Measurements from ENCODE around the gene HDAC7. TPM values are rescaled to one million over a fixed set of nuclear protein-coding genes. Genes with fewer than 3 reads are reported as not detected.

The HDAC7 gene
- total RNA-seq, 2 donors from 2014 or later, result 146 to 154 TPM

GRCh38 chr12:47755655-47756562 is 63.8 kb downstream of the HDAC7 start:
- H3K4me3 Mint-ChIP-seq, result no peak overlapping the region

GRCh38 chr12:47754881-47755280 is 64.8 kb downstream of the HDAC7 start:
- H3K36me3 ChIP-seq (ENCODE audit: control insufficient read depth, insufficient read depth, low read length), result no peaks in the 10 kb centered on the region
- H3K27me3 ChIP-seq (ENCODE audit: control insufficient read depth, insufficient read depth, low read length, poor library complexity, severe bottlenecking), result no peaks in the 10 kb centered on the region
- TF ChIP-seq, protein P1, sequence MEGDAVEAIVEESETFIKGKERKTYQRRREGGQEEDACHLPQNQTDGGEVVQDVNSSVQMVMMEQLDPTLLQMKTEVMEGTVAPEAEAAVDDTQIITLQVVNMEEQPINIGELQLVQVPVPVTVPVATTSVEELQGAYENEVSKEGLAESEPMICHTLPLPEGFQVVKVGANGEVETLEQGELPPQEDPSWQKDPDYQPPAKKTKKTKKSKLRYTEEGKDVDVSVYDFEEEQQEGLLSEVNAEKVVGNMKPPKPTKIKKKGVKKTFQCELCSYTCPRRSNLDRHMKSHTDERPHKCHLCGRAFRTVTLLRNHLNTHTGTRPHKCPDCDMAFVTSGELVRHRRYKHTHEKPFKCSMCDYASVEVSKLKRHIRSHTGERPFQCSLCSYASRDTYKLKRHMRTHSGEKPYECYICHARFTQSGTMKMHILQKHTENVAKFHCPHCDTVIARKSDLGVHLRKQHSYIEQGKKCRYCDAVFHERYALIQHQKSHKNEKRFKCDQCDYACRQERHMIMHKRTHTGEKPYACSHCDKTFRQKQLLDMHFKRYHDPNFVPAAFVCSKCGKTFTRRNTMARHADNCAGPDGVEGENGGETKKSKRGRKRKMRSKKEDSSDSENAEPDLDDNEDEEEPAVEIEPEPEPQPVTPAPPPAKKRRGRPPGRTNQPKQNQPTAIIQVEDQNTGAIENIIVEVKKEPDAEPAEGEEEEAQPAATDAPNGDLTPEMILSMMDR (conservative IDR thresholded peaks at IDR 0.05), result no peak
- H3K9me3 ChIP-seq (ENCODE audit: control insufficient read depth, low read length), result no peaks in the 10 kb centered on the region
- peaks cover 6% of the 10 kb centered on the region for H3K36me3 Mint-ChIP-seq (ENCODE audit: low read depth)
- peaks cover 8% of the 10 kb centered on the region for H3K4me1 ChIP-seq (ENCODE audit: control insufficient read depth, insufficient read depth, low read length)
- H3K27me3 Mint-ChIP-seq (ENCODE audit: insufficient read depth), result no peaks in the 10 kb centered on the region
- H3K4me1 Mint-ChIP-seq, result peaks cover 52% of the 10 kb centered on the region
- 89 to 98% methylated on average over 2 to 3 of the region's 3 CpGs for WGBS, 2 experiments (ENCODE audit: insufficient coverage in 1 of 2, insufficient read length in 1 of 2)
- H3K9me3 Mint-ChIP-seq, result no peaks in the 10 kb centered on the region
- DNase-seq, result peak; percentile 68
- H3K27ac ChIP-seq (ENCODE audit: low read depth, low read length), result no peak overlapping the region
- H3K4me3 Mint-ChIP-seq, result no peak overlapping the region
- H3K9ac ChIP-seq (ENCODE audit: extremely low read depth, low read length, poor library complexity, severe bottlenecking), result no peak overlapping the region
- no peak overlapping the region for H3K27ac Mint-ChIP-seq
- H3K4me3 ChIP-seq (ENCODE audit: low read length), result no peak overlapping the region

More at GRCh38 chr12:47755655-47756562, 63.8 kb downstream of the HDAC7 start:
- peaks cover 52% of the 10 kb centered on the region for H3K4me1 Mint-ChIP-seq
- Histone ChIP-seq H3K4me1 (ENCODE audit: control insufficient read depth, insufficient read depth, low read length) (peaks cover 8% of the 10 kb centered on the region), H3K9ac (ENCODE audit: extremely low read depth, low read length, poor library complexity, severe bottlenecking) (no peak overlapping the region), H3K27ac (ENCODE audit: low read depth, low read length) (no peak overlapping the region), H3K27me3 (ENCODE audit: control insufficient read depth, insufficient read depth, low read length, poor library complexity, severe bottlenecking) (no peaks in the 10 kb centered on the region), H3K36me3 (ENCODE audit: control insufficient read depth, insufficient read depth, low read length) (no peaks in the 10 kb centered on the region), H3K4me3 (ENCODE audit: low read length) (no peak overlapping the region), H3K9me3 (ENCODE audit: control insufficient read depth, low read length) (no peaks in the 10 kb centered on the region)
- no peaks in the 10 kb centered on the region for H3K9me3 Mint-ChIP-seq
- DNase-seq, result no peak
- H3K27ac Mint-ChIP-seq, result peak overlapping the region; percentile 58
- H3K27me3 Mint-ChIP-seq (ENCODE audit: insufficient read depth), result no peaks in the 10 kb centered on the region
- 94 to 95% methylated on average over 11 to 12 of the region's 12 CpGs for WGBS, 2 experiments (ENCODE audit: insufficient coverage in 1 of 2, insufficient read length in 1 of 2)
- peaks cover 4% of the 10 kb centered on the region for H3K36me3 Mint-ChIP-seq (ENCODE audit: low read depth)
- TF ChIP-seq, protein P1 (conservative IDR thresholded peaks at IDR 0.05), result no peak

- H3K27ac Mint-ChIP-seq, result no peak overlapping the region
- H3K4me3 ChIP-seq (ENCODE audit: low read length), result no peak overlapping the region
- H3K9ac ChIP-seq (ENCODE audit: extremely low read depth, low read length, poor library complexity, severe bottlenecking), result no peak overlapping the region
- no peak overlapping the region for H3K27ac ChIP-seq (ENCODE audit: low read depth, low read length)
- TF ChIP-seq, protein P1 (conservative IDR thresholded peaks at IDR 0.05), result no peak
- peaks cover 8% of the 10 kb centered on the region for H3K4me1 ChIP-seq (ENCODE audit: control insufficient read depth, insufficient read depth, low read length)
- WGBS, 2 experiments (ENCODE audit: insufficient coverage in 1 of 2, insufficient read length in 1 of 2), result 94 to 100% methylated on average over 1 to 4 of the region's 4 CpGs
- no peaks in the 10 kb centered on the region for H3K27me3 Mint-ChIP-seq (ENCODE audit: insufficient read depth)
- H3K9me3 Mint-ChIP-seq, result no peaks in the 10 kb centered on the region
- H3K36me3 ChIP-seq (ENCODE audit: control insufficient read depth, insufficient read depth, low read length), result no peaks in the 10 kb centered on the region
- peaks cover 52% of the 10 kb centered on the region for H3K4me1 Mint-ChIP-seq
- H3K9me3 ChIP-seq (ENCODE audit: control insufficient read depth, low read length), result no peaks in the 10 kb centered on the region
- H3K27me3 ChIP-seq (ENCODE audit: control insufficient read depth, insufficient read depth, low read length, poor library complexity, severe bottlenecking), result no peaks in the 10 kb centered on the region
- DNase-seq, result no peak
- H3K4me3 Mint-ChIP-seq, result no peak overlapping the region
- H3K36me3 Mint-ChIP-seq (ENCODE audit: low read depth), result peaks cover 9% of the 10 kb centered on the region
Observed at GRCh38 chr12:47754126-47754525, 65.6 kb downstream of the HDAC7 start.

Data from endodermal cell (in vitro differentiated cells).